ENCODE measurements around the gene MXI1.
A peak's percentile ranks its signal among the peaks of the same experiment; 100 is the strongest.
"Not testable (repeated sequence)": the region's sequence is repeated elsewhere in the genome, so short reads cannot be mapped to it uniquely, and the experiment has no call there.

Gene MXI1

DNA sequence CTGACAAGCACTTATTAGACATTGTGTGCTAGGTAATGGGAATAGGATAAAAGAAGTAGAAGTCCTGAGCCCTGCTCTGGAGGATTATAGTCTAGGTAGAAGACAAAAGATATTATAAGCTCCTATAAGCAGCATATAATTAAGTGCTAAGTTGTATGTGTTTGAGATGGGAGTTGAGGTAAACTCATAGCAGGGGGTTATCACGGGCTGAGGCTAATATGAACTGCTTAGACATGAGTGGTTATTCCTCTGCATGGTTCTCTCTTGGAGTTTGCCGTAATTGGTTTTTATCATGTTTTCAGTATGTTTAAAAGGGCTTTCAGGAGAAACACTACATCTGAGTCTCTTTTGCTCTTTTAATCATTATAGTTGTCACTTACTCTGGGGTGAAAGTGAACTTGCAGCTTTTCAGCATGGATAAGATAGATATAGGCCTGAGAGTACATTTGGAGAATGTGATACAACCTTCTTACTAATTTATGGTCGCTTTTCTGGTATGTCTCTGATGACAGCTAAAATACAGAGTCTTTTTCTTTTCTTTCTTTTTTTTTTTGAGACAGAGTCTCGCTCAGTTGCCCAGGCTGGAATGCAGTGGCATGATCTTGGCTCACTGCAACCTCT, 58.3 kb downstream of the MXI1 start:
- no peak for DNase-seq (ENCODE audit: low read depth)
- no peak overlapping the region for H3K4me3 ChIP-seq (ENCODE audit: control insufficient read depth, low read depth, low read length)
- TF ChIP-seq, protein P1, sequence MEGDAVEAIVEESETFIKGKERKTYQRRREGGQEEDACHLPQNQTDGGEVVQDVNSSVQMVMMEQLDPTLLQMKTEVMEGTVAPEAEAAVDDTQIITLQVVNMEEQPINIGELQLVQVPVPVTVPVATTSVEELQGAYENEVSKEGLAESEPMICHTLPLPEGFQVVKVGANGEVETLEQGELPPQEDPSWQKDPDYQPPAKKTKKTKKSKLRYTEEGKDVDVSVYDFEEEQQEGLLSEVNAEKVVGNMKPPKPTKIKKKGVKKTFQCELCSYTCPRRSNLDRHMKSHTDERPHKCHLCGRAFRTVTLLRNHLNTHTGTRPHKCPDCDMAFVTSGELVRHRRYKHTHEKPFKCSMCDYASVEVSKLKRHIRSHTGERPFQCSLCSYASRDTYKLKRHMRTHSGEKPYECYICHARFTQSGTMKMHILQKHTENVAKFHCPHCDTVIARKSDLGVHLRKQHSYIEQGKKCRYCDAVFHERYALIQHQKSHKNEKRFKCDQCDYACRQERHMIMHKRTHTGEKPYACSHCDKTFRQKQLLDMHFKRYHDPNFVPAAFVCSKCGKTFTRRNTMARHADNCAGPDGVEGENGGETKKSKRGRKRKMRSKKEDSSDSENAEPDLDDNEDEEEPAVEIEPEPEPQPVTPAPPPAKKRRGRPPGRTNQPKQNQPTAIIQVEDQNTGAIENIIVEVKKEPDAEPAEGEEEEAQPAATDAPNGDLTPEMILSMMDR (IDR thresholded peaks at IDR 0.05; ENCODE audit: control insufficient read depth, insufficient read depth, low read depth, low read length, missing control alignments): no peak

DNA sequence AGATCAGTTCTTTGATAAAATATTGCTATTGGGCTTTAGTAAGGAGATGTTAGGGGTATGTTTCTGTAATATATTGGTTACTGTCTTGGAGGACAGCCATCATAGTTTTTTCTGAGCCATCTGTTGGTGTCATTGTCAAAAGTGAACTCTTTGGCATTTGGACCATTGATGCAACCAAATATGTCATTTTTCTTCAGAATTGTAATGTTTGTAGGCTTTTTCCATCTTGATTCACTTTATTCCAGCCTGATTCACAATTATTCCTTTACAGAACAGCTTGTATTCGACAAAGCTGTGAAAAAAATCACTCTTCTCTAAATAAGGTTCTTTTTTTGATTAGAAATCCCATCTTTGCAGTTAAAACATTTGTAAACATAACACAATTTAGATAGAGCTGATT, 59.9 kb downstream of the MXI1 start:
- DNase-seq (ENCODE audit: low read depth): no peak
- TF ChIP-seq, protein P1 (IDR thresholded peaks at IDR 0.05; ENCODE audit: control insufficient read depth, insufficient read depth, low read depth, low read length, missing control alignments): no peak
- no peak overlapping the region for H3K4me3 ChIP-seq (ENCODE audit: control insufficient read depth, low read depth, low read length)

DNA sequence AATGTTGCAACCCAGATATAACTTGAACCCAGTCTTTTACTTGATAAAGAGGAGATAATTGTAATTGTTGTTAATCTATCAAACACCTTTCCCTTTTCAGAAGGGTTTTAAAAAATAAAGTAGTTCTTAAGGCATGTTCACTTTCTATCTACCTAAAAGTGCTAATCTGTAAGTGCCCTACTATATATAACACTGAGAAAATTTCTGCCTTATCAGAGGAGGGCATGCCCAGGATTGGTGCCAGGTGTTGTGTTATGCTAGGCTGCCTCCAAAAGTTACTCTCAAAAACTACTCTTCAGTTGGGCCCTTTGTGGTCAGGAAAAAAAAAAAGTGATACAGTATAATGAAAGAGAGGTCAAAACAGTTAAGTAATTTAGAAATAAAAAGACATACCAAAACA, 61.0 kb downstream of the MXI1 start:
- no peak overlapping the region for H3K4me3 ChIP-seq (ENCODE audit: control insufficient read depth, low read depth, low read length)
- DNase-seq (ENCODE audit: low read depth): no peak
- TF ChIP-seq, protein P1 (IDR thresholded peaks at IDR 0.05; ENCODE audit: control insufficient read depth, insufficient read depth, low read depth, low read length, missing control alignments): no peak

DNA sequence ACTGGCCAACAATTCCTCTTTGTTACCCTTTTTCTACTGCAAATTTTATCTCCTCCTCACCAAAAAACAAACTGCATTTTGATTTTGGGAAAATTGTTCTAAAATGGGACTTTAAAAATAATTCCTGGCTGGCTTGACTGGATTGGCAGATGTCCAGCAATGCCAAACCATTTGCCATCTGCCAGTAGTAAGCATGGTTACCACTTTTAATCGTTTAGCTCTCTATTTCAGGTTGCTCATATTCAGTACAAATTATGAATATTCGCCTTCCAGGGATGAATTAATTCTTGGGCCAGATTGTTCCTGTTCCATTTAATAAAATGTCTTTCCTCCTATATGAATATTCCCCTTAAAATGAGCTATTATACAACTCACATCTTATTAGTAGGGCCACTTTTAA, 61.6 kb downstream of the MXI1 start:
- TF ChIP-seq, protein P1 (IDR thresholded peaks at IDR 0.05; ENCODE audit: control insufficient read depth, insufficient read depth, low read depth, low read length, missing control alignments): no peak
- no peak for DNase-seq (ENCODE audit: low read depth)
- H3K4me3 ChIP-seq (ENCODE audit: control insufficient read depth, low read depth, low read length): no peak overlapping the region

DNA sequence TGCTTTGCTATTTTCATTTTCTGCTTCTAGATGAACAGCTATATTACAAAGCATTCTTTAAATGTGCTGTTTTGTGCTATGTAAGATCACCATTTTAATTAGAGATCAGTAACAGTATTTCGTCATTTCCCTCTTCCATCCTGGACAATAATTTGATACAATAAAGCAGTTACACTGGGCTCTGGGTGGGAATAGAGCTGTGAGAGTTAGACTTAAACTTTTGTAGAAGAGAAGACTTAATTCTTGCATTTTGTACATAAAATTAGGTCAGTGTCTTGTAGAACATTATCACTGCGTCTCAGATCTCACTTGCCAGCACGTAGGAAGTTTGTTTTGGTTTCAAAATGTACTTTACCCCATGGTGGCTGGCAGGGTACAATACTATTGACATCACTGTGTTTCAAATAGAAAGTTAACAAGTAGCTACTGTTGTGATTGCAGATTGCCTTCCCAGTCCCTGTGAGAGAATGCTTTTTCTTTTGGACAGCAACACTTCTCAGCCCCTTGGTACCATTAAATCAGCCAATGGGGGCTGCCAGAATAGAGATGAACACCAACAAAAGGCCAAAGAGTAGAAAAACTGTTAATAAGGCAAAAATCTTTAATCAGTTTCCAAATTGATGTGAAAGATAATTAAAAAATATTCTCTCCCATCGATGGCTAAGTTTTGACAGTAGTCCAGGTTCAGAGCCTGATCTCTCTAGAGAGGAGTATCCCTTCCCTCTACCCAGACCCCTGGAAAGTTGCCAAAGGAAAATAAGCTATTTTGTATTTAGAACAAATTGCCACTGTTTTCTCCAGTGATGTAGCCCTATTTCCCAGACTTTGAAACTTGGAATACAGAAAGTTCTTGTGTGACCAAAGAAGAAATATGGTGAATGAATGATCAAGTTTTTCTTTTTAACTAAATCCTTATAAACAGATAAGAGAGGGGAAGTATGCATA, 62.2 kb downstream of the MXI1 start:
- TF ChIP-seq, protein P1 (IDR thresholded peaks at IDR 0.05; ENCODE audit: control insufficient read depth, insufficient read depth, low read depth, low read length, missing control alignments): no peak
- H3K4me3 ChIP-seq (ENCODE audit: control insufficient read depth, low read depth, low read length): no peak overlapping the region
- DNase-seq (ENCODE audit: low read depth): no peak

DNA sequence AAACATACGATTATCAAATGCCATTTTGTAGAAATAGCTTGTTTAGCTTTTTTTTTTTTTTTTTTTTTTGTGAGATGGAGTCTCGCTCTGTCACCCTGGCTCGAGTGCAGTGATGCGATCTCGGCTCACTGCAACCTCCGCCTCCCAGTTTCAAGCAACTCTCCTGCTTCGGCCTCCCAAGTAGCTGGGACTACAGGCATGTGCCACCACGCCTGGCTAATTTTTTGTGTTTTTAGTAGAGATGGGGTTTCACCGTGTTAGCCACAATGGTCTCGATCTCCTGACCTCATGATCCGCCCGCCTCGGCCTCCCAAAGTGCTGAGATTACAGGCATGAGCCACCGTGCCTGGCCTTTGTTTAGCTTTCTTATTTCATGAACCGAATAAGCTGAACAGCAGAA, 65.6 kb downstream of the MXI1 start:
- H3K4me3 ChIP-seq (ENCODE audit: control insufficient read depth, low read depth, low read length); DNase-seq (ENCODE audit: low read depth): not testable (repeated sequence)

DNA sequence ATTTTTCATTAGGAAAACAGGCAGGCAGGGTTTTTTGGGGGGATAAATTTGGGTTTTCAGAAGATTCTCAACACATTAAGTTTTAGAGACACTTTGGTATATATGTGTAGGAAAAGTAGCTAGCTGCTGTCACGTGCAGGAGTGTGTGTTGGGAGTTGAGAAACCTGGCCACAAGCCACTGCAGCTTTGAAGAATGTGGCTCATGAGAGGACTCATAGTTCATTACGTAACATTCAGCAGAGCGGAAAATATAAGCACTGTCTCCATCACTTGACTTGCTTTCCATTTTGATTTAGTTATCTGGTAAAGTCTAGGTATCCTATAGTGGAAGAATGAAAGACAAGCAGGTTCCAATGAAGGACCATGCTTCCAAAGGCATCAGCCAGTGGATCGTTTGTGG, 66.1 kb downstream of the MXI1 start:
- no peak overlapping the region for H3K4me3 ChIP-seq (ENCODE audit: control insufficient read depth, low read depth, low read length)
- DNase-seq (ENCODE audit: low read depth): peak; percentile 43
- TF ChIP-seq, protein P1 (IDR thresholded peaks at IDR 0.05; ENCODE audit: control insufficient read depth, insufficient read depth, low read depth, low read length, missing control alignments): no peak
